Glutamatergic neuron (in vitro differentiated cells): ENCODE data around the gene SNX9. TPM values are rescaled to one million over a fixed set of nuclear protein-coding genes. Genes with fewer than 3 reads are reported as not detected.

Experiments used
- DNase-seq: peaks from one replicate; pipeline ENCODE4 v3.0.0; 2022
- H3K27ac Mint-ChIP-seq: one replicate; pipeline ENCODE4 v1.8.0; 2020; ENCODE audit warnings: mild to moderate bottlenecking, mixed read lengths, inconsistent platforms; ENCODE audit not compliant: unreplicated experiment
- H3K27me3 Mint-ChIP-seq: one replicate; pipeline ENCODE4 v1.8.0; 2020; ENCODE audit warnings: mild to moderate bottlenecking, moderate library complexity, mixed read lengths, inconsistent platforms; ENCODE audit not compliant: unreplicated experiment
- H3K36me3 Mint-ChIP-seq: one replicate; pipeline ENCODE4 v1.8.0; 2020; ENCODE audit warnings: mild to moderate bottlenecking, mixed read lengths, inconsistent platforms; ENCODE audit not compliant: unreplicated experiment
- H3K4me1 Mint-ChIP-seq: one replicate; pipeline ENCODE4 v1.8.0; 2020; ENCODE audit warnings: mild to moderate bottlenecking, low read depth, mixed read lengths, inconsistent platforms; ENCODE audit not compliant: unreplicated experiment
- H3K4me3 Mint-ChIP-seq: one replicate; pipeline ENCODE4 v1.8.0; 2020; ENCODE audit warnings: mild to moderate bottlenecking, mixed read lengths, inconsistent platforms; ENCODE audit not compliant: unreplicated experiment
- H3K9me3 Mint-ChIP-seq: one replicate; pipeline ENCODE4 v1.8.0; 2020; ENCODE audit warnings: mild to moderate bottlenecking, moderate library complexity, mixed read lengths, inconsistent platforms; ENCODE audit not compliant: unreplicated experiment
- long read RNA-seq: library from polyadenylated mRNA; unstranded; transcript quantifications from one replicate; pipeline ENCODE4 v2.0.0, GENCODE V29; 2020; ENCODE audit not compliant: unreplicated experiment
- total RNA-seq: library from RNA; stranded (reverse); fragmentation: NEBNext Ultra II Directional; extraction: Animal tissue kit (Norgen Biotek cat#: 25700); gene quantifications from one replicate; pipeline ENCODE4 v1.2.1, GENCODE V29; 2021; ENCODE audit not compliant: unreplicated experiment
- TF ChIP-seq, protein P1 (sequence below): fragments of 200-600 bp; sonication (generic); IDR thresholded peaks from one replicate; pipeline ENCODE4 v1.5.0; 2021; ENCODE audit not compliant: partially characterized antibody, unreplicated experiment

SNX9 gene
- total RNA-seq, result 45.7 TPM
- long read RNA-seq, full-length matches to known transcripts, result 18 of 29 reads
- long read RNA-seq, partial matches to known transcripts, result 3 of 29 reads
- long read RNA-seq, other reads (novel, unspliced or antisense), result 8 of 29 reads

DNA sequence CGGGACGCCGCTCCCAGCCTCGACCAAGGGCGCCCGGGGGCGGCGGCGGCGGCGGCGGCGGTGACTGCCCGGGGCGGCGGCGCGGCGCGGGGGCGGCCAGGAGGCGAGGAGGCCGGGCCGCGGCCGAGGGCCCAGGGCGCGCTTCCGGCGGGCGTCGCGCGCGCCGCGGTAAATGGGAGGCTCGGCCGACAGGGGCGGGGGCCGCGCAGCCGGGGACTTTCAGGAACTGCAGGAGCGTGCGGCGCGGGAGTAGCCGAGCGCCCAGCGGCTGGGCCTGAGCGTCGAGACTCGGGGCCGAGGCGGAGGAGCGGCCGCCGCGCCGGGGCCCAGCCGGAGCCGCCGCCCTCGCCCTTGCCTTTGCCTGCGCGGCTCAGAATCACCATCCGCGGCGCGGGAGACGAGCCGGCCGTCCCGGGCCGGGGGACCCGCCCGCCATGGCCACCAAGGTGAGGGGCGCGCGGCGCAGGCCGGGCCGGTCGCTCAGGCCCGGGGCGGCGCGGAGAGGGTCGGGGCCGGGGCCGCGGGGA lies at the start of gene SNX9:
TSS of gene SNX9 (plus strand) at position 246 of the 527 bp plus-strand sequence. CDS start at position 435, 189 bp downstream.
- peaks cover 15% of the 10 kb centered on the region for H3K4me1 Mint-ChIP-seq
- TF ChIP-seq, protein P1, sequence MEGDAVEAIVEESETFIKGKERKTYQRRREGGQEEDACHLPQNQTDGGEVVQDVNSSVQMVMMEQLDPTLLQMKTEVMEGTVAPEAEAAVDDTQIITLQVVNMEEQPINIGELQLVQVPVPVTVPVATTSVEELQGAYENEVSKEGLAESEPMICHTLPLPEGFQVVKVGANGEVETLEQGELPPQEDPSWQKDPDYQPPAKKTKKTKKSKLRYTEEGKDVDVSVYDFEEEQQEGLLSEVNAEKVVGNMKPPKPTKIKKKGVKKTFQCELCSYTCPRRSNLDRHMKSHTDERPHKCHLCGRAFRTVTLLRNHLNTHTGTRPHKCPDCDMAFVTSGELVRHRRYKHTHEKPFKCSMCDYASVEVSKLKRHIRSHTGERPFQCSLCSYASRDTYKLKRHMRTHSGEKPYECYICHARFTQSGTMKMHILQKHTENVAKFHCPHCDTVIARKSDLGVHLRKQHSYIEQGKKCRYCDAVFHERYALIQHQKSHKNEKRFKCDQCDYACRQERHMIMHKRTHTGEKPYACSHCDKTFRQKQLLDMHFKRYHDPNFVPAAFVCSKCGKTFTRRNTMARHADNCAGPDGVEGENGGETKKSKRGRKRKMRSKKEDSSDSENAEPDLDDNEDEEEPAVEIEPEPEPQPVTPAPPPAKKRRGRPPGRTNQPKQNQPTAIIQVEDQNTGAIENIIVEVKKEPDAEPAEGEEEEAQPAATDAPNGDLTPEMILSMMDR, result no peak
- H3K27ac Mint-ChIP-seq, result peak within 1 kb of the TSS; percentile 99
- H3K27me3 Mint-ChIP-seq, result peaks cover 15% of the 10 kb centered on the region
- peaks cover 13% of the 10 kb centered on the region for H3K36me3 Mint-ChIP-seq
- peaks cover 26% of the 10 kb centered on the region for H3K9me3 Mint-ChIP-seq
- DNase-seq, result peak; percentile 82
- H3K4me3 Mint-ChIP-seq, result peak within 1 kb of the TSS; percentile 97

GRCh38 chr6:157773248-157773773 lies 49.7 kb upstream of the SNX9 start:
- H3K27ac Mint-ChIP-seq, result peak overlapping the region; percentile 67
- H3K9me3 Mint-ChIP-seq, result peaks cover 16% of the 10 kb centered on the region
- H3K27me3 Mint-ChIP-seq, result peaks cover 12% of the 10 kb centered on the region
- H3K4me1 Mint-ChIP-seq, result peaks cover 10% of the 10 kb centered on the region
- H3K4me3 Mint-ChIP-seq, result no peak overlapping the region
- no peak for DNase-seq
- H3K36me3 Mint-ChIP-seq, result peaks cover 14% of the 10 kb centered on the region
- TF ChIP-seq, protein P1, result no peak

DNA sequence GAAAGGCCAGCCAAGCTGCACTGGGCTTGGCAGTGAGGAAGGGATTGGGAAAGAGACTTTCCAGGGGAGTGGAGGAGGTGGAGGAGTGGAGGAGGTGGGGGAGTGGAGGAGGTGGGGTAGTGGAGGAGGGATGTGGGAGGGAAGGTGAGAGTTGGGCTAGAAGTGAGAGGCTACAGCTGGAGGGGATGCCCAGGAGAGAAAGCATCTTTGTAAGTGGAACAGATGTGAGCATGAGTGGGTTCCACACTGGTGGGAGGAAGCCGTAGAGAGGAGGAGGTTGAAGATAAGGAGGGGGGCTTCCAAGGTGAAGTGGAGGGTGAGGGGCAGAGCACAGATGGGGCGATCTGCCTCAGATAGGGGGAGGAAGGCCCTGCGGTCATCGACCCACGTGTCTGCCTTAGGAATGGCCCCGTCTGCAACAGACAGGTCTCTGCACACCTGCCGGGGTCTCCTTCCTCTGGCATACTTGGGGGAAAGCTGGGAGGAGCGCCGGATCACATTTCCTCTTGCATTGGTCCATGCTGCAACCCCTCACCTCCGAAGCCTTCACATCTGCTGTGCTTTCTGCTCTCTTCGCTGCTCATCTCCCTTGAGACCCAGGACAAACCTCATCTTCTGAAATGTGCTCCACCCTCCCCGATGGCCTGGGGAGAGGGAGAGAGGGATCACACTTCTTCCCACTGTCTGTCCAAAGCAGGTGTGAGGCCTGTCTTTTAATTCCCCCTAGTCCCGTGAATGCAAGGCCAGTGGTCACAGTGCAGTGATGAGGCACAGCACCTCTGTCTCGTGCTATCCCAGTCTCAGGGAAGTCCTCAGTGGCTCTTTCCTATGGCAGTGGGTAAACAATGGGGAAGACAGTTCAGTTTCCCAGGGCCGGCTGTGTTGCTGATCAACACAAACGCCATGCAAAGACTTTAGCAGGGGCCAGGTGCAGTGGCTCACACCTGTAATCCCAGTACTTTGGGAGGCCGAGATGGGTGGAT lies 48.6 kb upstream of the SNX9 start:
- peak; percentile 21 for DNase-seq
- Mint-ChIP-seq H3K4me1 (peaks cover 6% of the 10 kb centered on the region), H3K4me3 (peak overlapping the region; percentile 57), H3K36me3 (peaks cover 14% of the 10 kb centered on the region), H3K27me3 (peaks cover 12% of the 10 kb centered on the region), H3K27ac (peak overlapping the region; percentile 68), H3K9me3 (peaks cover 16% of the 10 kb centered on the region)
- TF ChIP-seq, protein P1, result no peak

DNA sequence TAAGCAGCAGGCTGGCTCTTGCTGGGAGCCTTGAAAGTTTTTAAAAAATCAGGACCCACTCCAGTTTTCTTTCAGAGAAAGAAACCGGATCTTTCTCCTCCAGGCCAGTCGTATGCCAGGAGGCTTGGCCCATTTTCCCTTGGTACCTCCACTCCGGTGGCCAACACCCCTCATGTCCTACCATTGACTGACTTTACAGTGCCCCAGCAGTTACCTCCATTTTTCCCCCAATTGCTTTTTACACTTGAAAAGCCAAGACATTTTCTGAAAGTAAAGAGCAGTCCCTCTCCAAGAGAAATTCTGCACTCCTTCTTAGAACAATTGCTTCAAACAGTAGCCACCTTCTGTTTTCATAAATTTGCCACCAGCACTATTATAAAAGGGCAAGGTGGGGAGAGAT lies 47.7 kb upstream of the SNX9 start:
- Mint-ChIP-seq H3K36me3 (peaks cover 14% of the 10 kb centered on the region), H3K4me1 (peaks cover 5% of the 10 kb centered on the region), H3K27me3 (peaks cover 12% of the 10 kb centered on the region), H3K4me3 (no peak overlapping the region), H3K9me3 (peaks cover 16% of the 10 kb centered on the region), H3K27ac (no peak overlapping the region)
- no peak for DNase-seq
- TF ChIP-seq, protein P1, result no peak
